Measurements from ENCODE around the gene PSMC5.
"Not testable (repeated sequence)": the region's sequence is repeated elsewhere in the genome, so short reads cannot be mapped to it uniquely, and the experiment has no call there.

PSMC5 gene

DNA sequence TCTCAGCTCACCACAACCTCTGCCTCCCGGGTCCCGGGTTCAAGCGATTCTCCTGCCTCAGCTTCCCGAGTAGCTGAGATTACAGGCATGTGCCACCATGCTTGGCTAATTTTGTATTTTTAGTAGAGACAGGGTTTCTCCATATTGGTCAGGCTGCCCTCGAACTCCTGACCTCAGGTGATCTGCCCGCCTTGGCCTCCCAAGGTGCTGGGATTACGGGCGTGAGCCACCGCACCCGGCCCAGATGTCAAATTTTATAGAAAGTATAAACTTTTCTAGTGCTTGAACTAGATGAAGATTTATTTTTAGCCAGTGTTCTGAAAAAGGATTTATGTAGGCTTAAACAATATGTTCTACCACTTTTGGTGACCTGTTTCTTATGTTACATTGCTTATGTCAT is 30.9 kb upstream of the PSMC5 start:
- not testable (repeated sequence) for H3K9me3 ChIP-seq (ENCODE audit: control insufficient read depth in 2 of 2, low read length in 2 of 2); H3K27ac ChIP-seq (ENCODE audit: low read depth in 2 of 2, low read length in 2 of 2); H3K4me1 ChIP-seq (ENCODE audit: control insufficient read depth in 2 of 2, insufficient read depth in 2 of 2, low read length in 2 of 2); H3K9ac ChIP-seq (ENCODE audit: low read depth in 1 of 2, low read length in 2 of 2); H3K27me3 ChIP-seq (ENCODE audit: control insufficient read depth in 2 of 2, insufficient read depth in 2 of 2, low read length in 2 of 2); H3K4me3 ChIP-seq (ENCODE audit: low read length in 2 of 2)
- H3K36me3 ChIP-seq (ENCODE audit: control insufficient read depth in 2 of 2, insufficient read depth in 2 of 2, low read length in 2 of 2): peaks cover 75 to 86% of the 10 kb centered on the region in 2 donors

DNA sequence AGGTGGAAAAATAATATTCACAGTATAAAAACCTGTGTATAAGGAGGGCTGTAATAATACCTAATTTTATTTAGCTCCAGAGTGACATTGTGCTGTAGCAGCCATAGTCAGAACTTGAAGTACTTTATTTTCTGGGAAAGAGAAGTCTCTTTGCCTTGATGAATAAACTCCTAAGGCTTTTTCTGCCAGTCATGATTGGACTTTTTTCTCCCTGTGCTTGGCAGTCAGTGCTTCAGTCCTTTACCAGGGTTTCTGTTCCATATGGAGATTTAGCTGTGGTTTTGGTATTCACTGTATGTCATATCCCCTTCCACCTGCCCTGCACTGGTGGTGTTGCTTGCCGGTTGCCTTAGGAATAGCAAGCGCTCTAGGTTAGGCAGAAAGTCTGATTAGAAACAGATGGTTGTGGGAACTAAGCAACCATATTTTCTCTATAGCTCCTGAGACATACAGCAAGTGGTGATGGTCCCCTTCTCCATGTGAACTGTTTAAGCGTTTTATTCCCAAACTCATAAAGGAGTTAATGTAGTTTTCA is 28.6 kb upstream of the PSMC5 start:
- Histone ChIP-seq H3K9me3 (ENCODE audit: control insufficient read depth in 2 of 2, low read length in 2 of 2) (no peaks in the 10 kb centered on the region), H3K27me3 (ENCODE audit: control insufficient read depth in 2 of 2, insufficient read depth in 2 of 2, low read length in 2 of 2) (no peaks in the 10 kb centered on the region), H3K4me3 (ENCODE audit: low read length in 2 of 2) (no peak overlapping the region), H3K36me3 (ENCODE audit: control insufficient read depth in 2 of 2, insufficient read depth in 2 of 2, low read length in 2 of 2) (peaks cover 72 to 83% of the 10 kb centered on the region in 2 donors), H3K4me1 (ENCODE audit: control insufficient read depth in 2 of 2, insufficient read depth in 2 of 2, low read length in 2 of 2) (no peaks in the 10 kb centered on the region), H3K27ac (ENCODE audit: low read depth in 2 of 2, low read length in 2 of 2) (no peak overlapping the region), H3K9ac (ENCODE audit: low read depth in 1 of 2, low read length in 2 of 2) (no peak overlapping the region)

DNA sequence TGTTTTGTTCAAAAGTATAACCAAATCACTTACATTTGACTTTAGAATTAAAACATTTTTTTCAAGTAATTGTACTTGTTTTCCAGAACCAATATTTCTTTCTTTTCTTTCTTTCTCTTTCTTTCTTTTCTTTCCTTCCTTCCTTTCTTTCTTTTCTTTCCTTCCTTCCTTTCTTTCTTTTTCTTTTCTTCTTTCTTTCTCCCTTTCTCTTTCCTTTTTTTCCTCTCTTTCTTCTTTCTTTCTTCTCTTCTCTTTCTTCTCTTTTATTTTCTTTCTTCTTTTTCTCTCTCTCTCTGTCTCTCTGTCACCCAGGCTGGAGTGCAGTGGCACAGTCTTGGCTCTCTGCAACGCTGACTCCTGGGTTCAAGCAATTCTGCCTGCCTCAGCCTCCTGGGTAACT is 26.4 kb upstream of the PSMC5 start:
- no peak overlapping the region for H3K27ac ChIP-seq (ENCODE audit: low read depth in 2 of 2, low read length in 2 of 2)
- no peak overlapping the region for H3K9ac ChIP-seq (ENCODE audit: low read depth in 1 of 2, low read length in 2 of 2)
- H3K9me3 ChIP-seq (ENCODE audit: control insufficient read depth in 2 of 2, low read length in 2 of 2): no peaks in the 10 kb centered on the region
- H3K4me1 ChIP-seq (ENCODE audit: control insufficient read depth in 2 of 2, insufficient read depth in 2 of 2, low read length in 2 of 2): no peaks in the 10 kb centered on the region
- H3K36me3 ChIP-seq (ENCODE audit: control insufficient read depth in 2 of 2, insufficient read depth in 2 of 2, low read length in 2 of 2): peaks cover 72 to 74% of the 10 kb centered on the region in 2 donors
- H3K4me3 ChIP-seq (ENCODE audit: low read length in 2 of 2): no peak overlapping the region
- no peaks in the 10 kb centered on the region for H3K27me3 ChIP-seq (ENCODE audit: control insufficient read depth in 2 of 2, insufficient read depth in 2 of 2, low read length in 2 of 2)

DNA sequence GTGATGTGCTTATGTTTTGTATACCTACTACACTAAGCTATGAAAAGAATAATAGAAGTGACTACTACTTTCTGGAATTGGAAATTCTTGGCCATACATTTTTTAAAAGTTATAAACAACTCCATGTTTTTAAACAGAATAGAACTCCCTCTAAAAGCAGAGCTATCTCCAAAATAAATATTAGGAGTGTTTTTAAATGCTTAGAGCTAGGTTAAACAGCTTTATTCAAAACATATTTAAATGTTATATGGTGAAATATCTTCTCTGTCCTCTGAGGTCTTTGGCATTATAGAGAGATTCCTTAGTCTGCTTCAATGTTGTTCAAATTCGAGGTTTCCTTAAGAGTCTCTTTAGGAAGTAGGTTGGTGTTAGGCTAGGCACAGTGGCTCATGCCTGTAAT is 22.9 kb upstream of the PSMC5 start:
- no peaks in the 10 kb centered on the region for H3K4me1 ChIP-seq (ENCODE audit: control insufficient read depth in 2 of 2, insufficient read depth in 2 of 2, low read length in 2 of 2)
- H3K9ac ChIP-seq (ENCODE audit: low read depth in 1 of 2, low read length in 2 of 2): no peak overlapping the region
- no peaks in the 10 kb centered on the region for H3K9me3 ChIP-seq (ENCODE audit: control insufficient read depth in 2 of 2, low read length in 2 of 2)
- H3K4me3 ChIP-seq (ENCODE audit: low read length in 2 of 2): no peak overlapping the region
- H3K36me3 ChIP-seq (ENCODE audit: control insufficient read depth in 2 of 2, insufficient read depth in 2 of 2, low read length in 2 of 2): peaks cover 74 to 75% of the 10 kb centered on the region in 2 donors
- H3K27me3 ChIP-seq (ENCODE audit: control insufficient read depth in 2 of 2, insufficient read depth in 2 of 2, low read length in 2 of 2): no peaks in the 10 kb centered on the region
- no peak overlapping the region for H3K27ac ChIP-seq (ENCODE audit: low read depth in 2 of 2, low read length in 2 of 2)

DNA sequence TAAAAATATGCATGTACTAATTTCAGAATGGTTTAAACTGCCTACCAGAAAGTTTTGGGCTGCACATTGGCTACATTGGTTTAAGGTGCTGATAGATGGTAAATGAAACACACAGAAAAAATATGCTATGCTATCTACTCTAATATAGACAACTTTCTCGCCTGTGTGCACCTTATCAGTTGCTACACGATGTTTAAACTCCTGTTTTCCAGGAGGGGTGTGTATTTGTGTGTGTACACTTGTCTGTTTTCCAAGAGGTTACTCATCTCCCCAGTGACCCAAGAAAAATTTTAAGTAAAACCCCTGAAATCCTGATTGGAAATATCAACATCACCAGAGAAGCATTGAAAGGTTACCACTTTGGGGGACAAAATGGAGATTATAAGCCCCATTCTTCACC is 21.6 kb upstream of the PSMC5 start:
- H3K27ac ChIP-seq (ENCODE audit: low read depth in 2 of 2, low read length in 2 of 2): no peak overlapping the region
- no peaks in the 10 kb centered on the region for H3K27me3 ChIP-seq (ENCODE audit: control insufficient read depth in 2 of 2, insufficient read depth in 2 of 2, low read length in 2 of 2)
- H3K4me1 ChIP-seq (ENCODE audit: control insufficient read depth in 2 of 2, insufficient read depth in 2 of 2, low read length in 2 of 2): no peaks in the 10 kb centered on the region
- H3K9ac ChIP-seq (ENCODE audit: low read depth in 1 of 2, low read length in 2 of 2): no peak overlapping the region
- H3K4me3 ChIP-seq (ENCODE audit: low read length in 2 of 2): no peak overlapping the region
- no peaks in the 10 kb centered on the region for H3K9me3 ChIP-seq (ENCODE audit: control insufficient read depth in 2 of 2, low read length in 2 of 2)
- H3K36me3 ChIP-seq (ENCODE audit: control insufficient read depth in 2 of 2, insufficient read depth in 2 of 2, low read length in 2 of 2): peaks cover 74 to 75% of the 10 kb centered on the region in 2 donors

DNA sequence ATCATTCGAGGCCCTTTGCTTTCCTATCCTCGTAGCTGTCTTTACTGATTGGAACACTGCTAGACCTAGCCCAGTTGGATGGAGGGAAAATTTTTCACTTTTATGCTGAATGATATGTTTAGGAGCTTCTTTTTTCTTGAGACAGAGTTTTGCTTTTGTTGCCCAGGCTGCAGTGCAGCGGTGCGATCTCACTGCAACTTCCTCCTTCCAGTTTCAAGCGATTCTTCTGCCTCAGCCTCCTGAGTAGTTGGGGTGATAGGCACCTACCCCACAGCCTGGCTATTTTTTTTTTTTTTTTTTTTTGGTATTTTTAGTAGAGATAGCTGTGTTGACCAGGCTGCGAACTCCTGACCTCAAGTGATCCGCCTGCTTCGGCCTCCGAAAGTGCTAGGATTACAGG is 17.3 kb upstream of the PSMC5 start:
- no peaks in the 10 kb centered on the region for H3K9me3 ChIP-seq (ENCODE audit: control insufficient read depth in 2 of 2, low read length in 2 of 2)
- no peaks in the 10 kb centered on the region for H3K27me3 ChIP-seq (ENCODE audit: control insufficient read depth in 2 of 2, insufficient read depth in 2 of 2, low read length in 2 of 2)
- peaks cover 84 to 88% of the 10 kb centered on the region in 2 donors for H3K36me3 ChIP-seq (ENCODE audit: control insufficient read depth in 2 of 2, insufficient read depth in 2 of 2, low read length in 2 of 2)
- H3K4me3 ChIP-seq (ENCODE audit: low read length in 2 of 2): no peak overlapping the region
- H3K9ac ChIP-seq (ENCODE audit: low read depth in 1 of 2, low read length in 2 of 2): no peak overlapping the region
- no peak overlapping the region for H3K27ac ChIP-seq (ENCODE audit: low read depth in 2 of 2, low read length in 2 of 2)
- H3K4me1 ChIP-seq (ENCODE audit: control insufficient read depth in 2 of 2, insufficient read depth in 2 of 2, low read length in 2 of 2): no peaks in the 10 kb centered on the region

DNA sequence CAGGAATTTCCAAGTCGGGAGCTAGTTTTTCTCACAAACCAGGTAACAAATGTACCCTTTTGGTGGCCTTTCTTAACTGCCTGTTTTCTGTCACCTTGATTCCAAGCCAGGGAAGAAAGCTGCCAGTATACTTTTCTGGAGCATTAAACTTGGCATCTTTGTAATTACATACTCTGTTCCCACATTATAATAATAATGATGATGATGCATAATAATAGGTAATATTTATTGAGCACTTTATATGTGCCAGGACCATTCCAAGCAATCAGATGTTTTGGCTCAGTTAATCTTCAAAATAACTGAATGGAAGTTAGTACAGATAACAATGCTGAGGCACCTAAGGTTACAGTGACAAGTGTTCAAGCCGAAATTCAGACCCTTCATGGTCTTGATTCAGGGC is 11.1 kb upstream of the PSMC5 start:
- Histone ChIP-seq H3K27me3 (ENCODE audit: control insufficient read depth in 2 of 2, insufficient read depth in 2 of 2, low read length in 2 of 2) (no peaks in the 10 kb centered on the region), H3K9me3 (ENCODE audit: control insufficient read depth in 2 of 2, low read length in 2 of 2) (no peaks in the 10 kb centered on the region), H3K4me3 (ENCODE audit: low read length in 2 of 2) (no peak overlapping the region), H3K9ac (ENCODE audit: low read depth in 1 of 2, low read length in 2 of 2) (no peak overlapping the region), H3K36me3 (ENCODE audit: control insufficient read depth in 2 of 2, insufficient read depth in 2 of 2, low read length in 2 of 2) (peaks cover 83 to 92% of the 10 kb centered on the region in 2 donors), H3K27ac (ENCODE audit: low read depth in 2 of 2, low read length in 2 of 2) (no peak overlapping the region), H3K4me1 (ENCODE audit: control insufficient read depth in 2 of 2, insufficient read depth in 2 of 2, low read length in 2 of 2) (peaks cover 2 to 3% of the 10 kb centered on the region in 2 donors)

DNA sequence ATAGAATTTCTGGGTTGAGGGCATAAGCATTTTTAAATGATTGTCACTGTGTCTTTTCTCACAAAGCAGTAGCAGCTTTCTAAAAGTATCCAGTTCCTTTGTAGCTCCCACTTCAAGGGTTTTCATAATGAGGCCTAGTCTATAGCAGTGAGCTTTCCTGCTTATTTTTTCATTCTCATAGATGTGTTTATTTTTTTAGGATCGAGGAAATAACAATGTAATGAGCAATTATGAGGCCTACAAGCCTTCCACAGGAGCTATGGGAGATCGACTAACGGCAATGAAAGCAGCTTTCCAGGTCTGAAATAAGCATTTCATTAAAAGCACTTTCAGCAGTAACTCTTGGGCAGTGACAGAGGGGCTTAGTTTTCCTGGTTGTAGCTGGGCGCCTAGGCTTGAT is 10.6 kb upstream of the PSMC5 start:
- Histone ChIP-seq H3K27ac (ENCODE audit: low read depth in 2 of 2, low read length in 2 of 2) (no peak overlapping the region), H3K9ac (ENCODE audit: low read depth in 1 of 2, low read length in 2 of 2) (no peak overlapping the region), H3K4me3 (ENCODE audit: low read length in 2 of 2) (no peak overlapping the region), H3K4me1 (ENCODE audit: control insufficient read depth in 2 of 2, insufficient read depth in 2 of 2, low read length in 2 of 2) (peaks cover 2 to 3% of the 10 kb centered on the region in 2 donors), H3K27me3 (ENCODE audit: control insufficient read depth in 2 of 2, insufficient read depth in 2 of 2, low read length in 2 of 2) (no peaks in the 10 kb centered on the region), H3K36me3 (ENCODE audit: control insufficient read depth in 2 of 2, insufficient read depth in 2 of 2, low read length in 2 of 2) (peaks cover 83 to 92% of the 10 kb centered on the region in 2 donors), H3K9me3 (ENCODE audit: control insufficient read depth in 2 of 2, low read length in 2 of 2) (no peaks in the 10 kb centered on the region)

DNA sequence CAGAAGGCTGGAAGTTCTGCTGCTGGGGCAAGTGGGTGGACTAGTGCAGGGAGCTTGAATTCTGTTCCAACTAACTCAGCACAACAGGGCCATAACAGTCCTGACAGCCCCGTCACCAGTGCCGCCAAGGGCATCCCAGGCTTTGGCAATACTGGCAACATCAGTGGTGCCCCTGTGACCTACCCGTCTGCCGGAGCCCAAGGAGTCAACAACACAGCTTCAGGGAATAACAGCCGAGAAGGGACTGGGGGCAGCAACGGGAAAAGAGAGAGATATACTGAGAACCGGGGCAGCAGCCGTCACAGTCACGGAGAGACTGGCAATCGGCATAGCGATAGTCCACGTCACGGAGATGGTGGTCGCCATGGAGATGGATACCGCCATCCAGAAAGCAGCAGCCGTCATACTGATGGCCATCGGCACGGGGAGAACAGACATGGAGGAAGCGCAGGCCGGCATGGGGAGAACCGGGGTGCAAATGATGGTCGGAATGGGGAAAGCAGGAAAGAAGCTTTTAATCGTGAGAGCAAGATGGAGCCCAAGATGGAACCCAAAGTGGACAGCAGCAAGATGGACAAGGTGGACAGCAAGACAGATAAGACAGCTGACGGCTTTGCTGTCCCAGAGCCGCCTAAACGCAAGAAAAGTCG is 9.4 kb upstream of the PSMC5 start:
- Histone ChIP-seq H3K4me1 (ENCODE audit: control insufficient read depth in 2 of 2, insufficient read depth in 2 of 2, low read length in 2 of 2) (peaks cover 2 to 3% of the 10 kb centered on the region in 2 donors), H3K27me3 (ENCODE audit: control insufficient read depth in 2 of 2, insufficient read depth in 2 of 2, low read length in 2 of 2) (no peaks in the 10 kb centered on the region), H3K9me3 (ENCODE audit: control insufficient read depth in 2 of 2, low read length in 2 of 2) (no peaks in the 10 kb centered on the region), H3K36me3 (ENCODE audit: control insufficient read depth in 2 of 2, insufficient read depth in 2 of 2, low read length in 2 of 2) (peaks cover 83 to 91% of the 10 kb centered on the region in 2 donors), H3K9ac (ENCODE audit: low read depth in 1 of 2, low read length in 2 of 2) (no peak overlapping the region), H3K4me3 (ENCODE audit: low read length in 2 of 2) (no peak overlapping the region), H3K27ac (ENCODE audit: low read depth in 2 of 2, low read length in 2 of 2) (no peak overlapping the region)

DNA sequence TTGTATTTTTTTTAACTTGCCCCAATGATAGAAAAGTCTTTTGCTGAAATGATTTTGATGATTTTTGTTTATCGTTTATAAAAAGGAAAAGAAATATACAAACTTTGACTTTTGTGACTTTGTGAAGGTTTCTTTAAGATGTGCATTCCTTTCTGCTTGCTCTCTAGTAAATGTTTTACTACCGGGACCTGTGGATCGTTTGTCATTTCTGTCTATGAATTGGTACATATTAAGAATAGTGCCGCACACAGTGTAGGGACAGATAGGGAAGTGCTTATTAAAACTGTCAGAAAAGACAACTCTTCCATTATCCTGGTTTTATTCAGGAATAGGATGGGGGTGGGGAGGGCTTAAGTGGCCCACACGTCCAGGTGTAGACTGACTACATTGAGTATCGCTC is 8.1 kb upstream of the PSMC5 start:
- H3K27ac ChIP-seq (ENCODE audit: low read depth in 2 of 2, low read length in 2 of 2): peak overlapping the region in 1 of 2 donors; percentile 22

More for the DNA sequence above, 8.1 kb upstream of the PSMC5 start:
- H3K9ac ChIP-seq (ENCODE audit: low read depth in 1 of 2, low read length in 2 of 2): no peak overlapping the region
- H3K9me3 ChIP-seq (ENCODE audit: control insufficient read depth in 2 of 2, low read length in 2 of 2): no peaks in the 10 kb centered on the region
- peaks cover 2 to 3% of the 10 kb centered on the region in 2 donors for H3K4me1 ChIP-seq (ENCODE audit: control insufficient read depth in 2 of 2, insufficient read depth in 2 of 2, low read length in 2 of 2)
- H3K4me3 ChIP-seq (ENCODE audit: low read length in 2 of 2): no peak overlapping the region
- H3K27me3 ChIP-seq (ENCODE audit: control insufficient read depth in 2 of 2, insufficient read depth in 2 of 2, low read length in 2 of 2): no peaks in the 10 kb centered on the region
- peaks cover 82 to 91% of the 10 kb centered on the region in 2 donors for H3K36me3 ChIP-seq (ENCODE audit: control insufficient read depth in 2 of 2, insufficient read depth in 2 of 2, low read length in 2 of 2)
